ENCODE data around the gene EVI5L. TPM values are rescaled to one million over a fixed set of nuclear protein-coding genes. Genes with fewer than 3 reads are reported as not detected.

Gene EVI5L
- total RNA-seq, 1 experiment from 2014 or later: 6.4 TPM

DNA sequence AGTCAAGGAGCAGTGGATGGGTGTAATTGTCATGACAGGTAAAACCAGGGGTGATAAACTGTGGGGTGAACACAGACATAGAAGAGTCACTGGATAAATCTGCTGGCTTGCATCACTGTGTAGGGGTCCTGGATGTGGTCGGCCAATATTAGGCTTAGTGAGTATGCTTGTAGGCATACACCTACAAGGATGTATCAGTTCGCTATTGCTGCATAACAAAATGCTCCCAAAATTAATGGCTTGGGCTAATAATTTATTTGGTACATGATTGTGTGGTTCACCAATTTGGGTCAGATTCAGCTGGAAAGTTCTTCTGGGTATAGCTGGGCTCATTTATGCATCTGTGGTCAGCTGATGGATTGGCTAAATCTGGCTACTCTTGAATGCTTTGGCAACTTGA lies 11.2 kb upstream of the EVI5L start:
- no peaks in the 10 kb centered on the region for H3K36me3 ChIP-seq (ENCODE audit: control insufficient read depth, insufficient read depth, low read length)
- in situ Hi-C loops (cut with HindIII; ENCODE audit: low pct_unique_long_range_greater_than_20kb, low sequenced_read_pairs): no loop called here
- H3K9me3 ChIP-seq (ENCODE audit: control insufficient read depth, insufficient read depth, low read depth, low read length): peaks cover 3% of the 10 kb centered on the region; the same call in 1 of the 2 replicates
- H3K4me1 ChIP-seq (ENCODE audit: control insufficient read depth, insufficient read depth, low read length): no peaks in the 10 kb centered on the region
- BruUV-seq (replicated peaks): no TSS peak
- no peaks in the 10 kb centered on the region for H3K27me3 ChIP-seq (ENCODE audit: control insufficient read depth, insufficient read depth, low read length)
- ChIA-PET POLR2A (no interaction called here), CTCF (interaction anchor here (0.7 kb wide), 1 partner anchor 39 kb away, joined by 3 read pairs; no protein-coding TSS in a partner anchor)
- TF ChIP-seq TCF7L2 (IDR thresholded peaks at IDR 0.05; ENCODE audit: low read depth, low read length): no peak
- no peak overlapping the region for H3K4me3 ChIP-seq (ENCODE audit: low read depth in 2 of 2, low read length in 2 of 2)
- ATAC-seq (no peak), DNase-seq (ENCODE audit: low read depth, low spot score) (no peak)
- no peak overlapping the region for H3K27ac ChIP-seq (ENCODE audit: low read length)
- intact Hi-C loops (cut with micrococcal nuclease; ENCODE audit: unreplicated experiment): no loop called here

DNA sequence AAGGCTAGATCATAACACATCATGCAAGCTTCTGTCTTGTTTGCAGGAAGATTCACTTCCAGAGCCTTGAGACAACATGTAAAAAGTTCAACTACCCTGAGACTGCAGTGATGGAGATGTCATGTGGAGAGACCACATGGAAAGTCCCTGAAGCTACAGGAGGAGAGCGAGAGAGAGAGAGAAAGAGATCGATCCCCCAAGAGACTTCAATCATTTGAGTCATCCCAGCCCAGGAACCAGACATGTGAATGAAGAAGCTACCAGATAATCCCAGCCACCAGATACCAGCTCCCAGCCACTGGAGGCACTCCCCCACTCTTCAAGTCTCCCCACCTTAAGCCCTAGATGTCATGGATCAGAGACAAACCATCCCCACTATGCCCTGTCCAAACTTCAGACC lies 10.7 kb upstream of the EVI5L start:
- H3K4me1 ChIP-seq (ENCODE audit: control insufficient read depth, insufficient read depth, low read length): no peaks in the 10 kb centered on the region
- no peak overlapping the region for H3K27ac ChIP-seq (ENCODE audit: low read length)
- ChIA-PET POLR2A (no interaction called here), CTCF (interaction anchor here (0.7 kb wide), 1 partner anchor 38 kb away, joined by 3 read pairs; no protein-coding TSS in a partner anchor)
- no peaks in the 10 kb centered on the region for H3K36me3 ChIP-seq (ENCODE audit: control insufficient read depth, insufficient read depth, low read length)
- TF ChIP-seq SIN3A (IDR thresholded peaks at IDR 0.05; ENCODE audit: borderline replicate concordance, insufficient read depth, low read depth, low read length): no peak
- TF ChIP-seq TCF7L2 (IDR thresholded peaks at IDR 0.05; ENCODE audit: low read depth, low read length): no peak
- TF ChIP-seq, protein P1, sequence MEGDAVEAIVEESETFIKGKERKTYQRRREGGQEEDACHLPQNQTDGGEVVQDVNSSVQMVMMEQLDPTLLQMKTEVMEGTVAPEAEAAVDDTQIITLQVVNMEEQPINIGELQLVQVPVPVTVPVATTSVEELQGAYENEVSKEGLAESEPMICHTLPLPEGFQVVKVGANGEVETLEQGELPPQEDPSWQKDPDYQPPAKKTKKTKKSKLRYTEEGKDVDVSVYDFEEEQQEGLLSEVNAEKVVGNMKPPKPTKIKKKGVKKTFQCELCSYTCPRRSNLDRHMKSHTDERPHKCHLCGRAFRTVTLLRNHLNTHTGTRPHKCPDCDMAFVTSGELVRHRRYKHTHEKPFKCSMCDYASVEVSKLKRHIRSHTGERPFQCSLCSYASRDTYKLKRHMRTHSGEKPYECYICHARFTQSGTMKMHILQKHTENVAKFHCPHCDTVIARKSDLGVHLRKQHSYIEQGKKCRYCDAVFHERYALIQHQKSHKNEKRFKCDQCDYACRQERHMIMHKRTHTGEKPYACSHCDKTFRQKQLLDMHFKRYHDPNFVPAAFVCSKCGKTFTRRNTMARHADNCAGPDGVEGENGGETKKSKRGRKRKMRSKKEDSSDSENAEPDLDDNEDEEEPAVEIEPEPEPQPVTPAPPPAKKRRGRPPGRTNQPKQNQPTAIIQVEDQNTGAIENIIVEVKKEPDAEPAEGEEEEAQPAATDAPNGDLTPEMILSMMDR (IDR thresholded peaks at IDR 0.05): no peak
- TF ChIP-seq, protein P2, sequence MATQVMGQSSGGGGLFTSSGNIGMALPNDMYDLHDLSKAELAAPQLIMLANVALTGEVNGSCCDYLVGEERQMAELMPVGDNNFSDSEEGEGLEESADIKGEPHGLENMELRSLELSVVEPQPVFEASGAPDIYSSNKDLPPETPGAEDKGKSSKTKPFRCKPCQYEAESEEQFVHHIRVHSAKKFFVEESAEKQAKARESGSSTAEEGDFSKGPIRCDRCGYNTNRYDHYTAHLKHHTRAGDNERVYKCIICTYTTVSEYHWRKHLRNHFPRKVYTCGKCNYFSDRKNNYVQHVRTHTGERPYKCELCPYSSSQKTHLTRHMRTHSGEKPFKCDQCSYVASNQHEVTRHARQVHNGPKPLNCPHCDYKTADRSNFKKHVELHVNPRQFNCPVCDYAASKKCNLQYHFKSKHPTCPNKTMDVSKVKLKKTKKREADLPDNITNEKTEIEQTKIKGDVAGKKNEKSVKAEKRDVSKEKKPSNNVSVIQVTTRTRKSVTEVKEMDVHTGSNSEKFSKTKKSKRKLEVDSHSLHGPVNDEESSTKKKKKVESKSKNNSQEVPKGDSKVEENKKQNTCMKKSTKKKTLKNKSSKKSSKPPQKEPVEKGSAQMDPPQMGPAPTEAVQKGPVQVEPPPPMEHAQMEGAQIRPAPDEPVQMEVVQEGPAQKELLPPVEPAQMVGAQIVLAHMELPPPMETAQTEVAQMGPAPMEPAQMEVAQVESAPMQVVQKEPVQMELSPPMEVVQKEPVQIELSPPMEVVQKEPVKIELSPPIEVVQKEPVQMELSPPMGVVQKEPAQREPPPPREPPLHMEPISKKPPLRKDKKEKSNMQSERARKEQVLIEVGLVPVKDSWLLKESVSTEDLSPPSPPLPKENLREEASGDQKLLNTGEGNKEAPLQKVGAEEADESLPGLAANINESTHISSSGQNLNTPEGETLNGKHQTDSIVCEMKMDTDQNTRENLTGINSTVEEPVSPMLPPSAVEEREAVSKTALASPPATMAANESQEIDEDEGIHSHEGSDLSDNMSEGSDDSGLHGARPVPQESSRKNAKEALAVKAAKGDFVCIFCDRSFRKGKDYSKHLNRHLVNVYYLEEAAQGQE (IDR thresholded peaks at IDR 0.05; ENCODE audit: insufficient read depth in 1 of 2, low read depth in 2 of 2, low read length in 1 of 2): no peak
- TF ChIP-seq POLR2AphosphoS5 (IDR thresholded peaks at IDR 0.05; ENCODE audit: low read depth, low read length): no peak
- ATAC-seq (no peak), DNase-seq (ENCODE audit: low read depth, low spot score) (no peak)
- no peaks in the 10 kb centered on the region for H3K27me3 ChIP-seq (ENCODE audit: control insufficient read depth, insufficient read depth, low read length)
- peaks cover 3% of the 10 kb centered on the region; the same call in 1 of the 2 replicates for H3K9me3 ChIP-seq (ENCODE audit: control insufficient read depth, insufficient read depth, low read depth, low read length)
- H3K4me3 ChIP-seq (ENCODE audit: low read depth in 2 of 2, low read length in 2 of 2): no peak overlapping the region
- in situ Hi-C loops (cut with HindIII; ENCODE audit: low pct_unique_long_range_greater_than_20kb, low sequenced_read_pairs) (no loop called here), intact Hi-C loops (cut with micrococcal nuclease; ENCODE audit: unreplicated experiment) (no loop called here)
- no TSS peak for BruUV-seq (replicated peaks)

DNA sequence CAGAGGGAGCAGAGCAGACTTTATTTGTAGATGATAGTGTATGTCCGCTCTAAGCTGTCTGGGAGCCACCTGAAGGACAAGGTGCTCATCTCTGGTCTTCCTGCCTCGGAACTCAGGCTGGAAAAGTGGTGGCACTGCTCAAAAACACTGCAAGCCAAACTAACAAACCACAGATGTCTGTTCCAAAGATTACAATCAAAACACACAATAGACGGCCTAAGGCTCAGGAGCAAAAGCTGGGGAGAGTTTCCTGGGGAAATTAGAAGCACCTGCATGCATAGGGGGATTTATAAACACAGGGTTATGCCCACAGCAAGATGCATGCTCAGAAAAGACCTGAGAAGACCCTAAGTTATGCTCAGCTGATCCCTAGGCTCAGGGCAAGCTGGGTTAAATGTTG lies 9.4 kb upstream of the EVI5L start:
- no peaks in the 10 kb centered on the region for H3K36me3 ChIP-seq (ENCODE audit: control insufficient read depth, insufficient read depth, low read length)
- DNase-seq (ENCODE audit: low read depth, low spot score) (no peak), ATAC-seq (no peak)
- in situ Hi-C loops (cut with HindIII; ENCODE audit: low pct_unique_long_range_greater_than_20kb, low sequenced_read_pairs) (no loop called here), intact Hi-C loops (cut with micrococcal nuclease; ENCODE audit: unreplicated experiment) (no loop called here)
- peaks cover 3% of the 10 kb centered on the region; the same call in 1 of the 2 replicates for H3K9me3 ChIP-seq (ENCODE audit: control insufficient read depth, insufficient read depth, low read depth, low read length)
- no TSS peak for BruUV-seq (replicated peaks)
- H3K4me1 ChIP-seq (ENCODE audit: control insufficient read depth, insufficient read depth, low read length): no peaks in the 10 kb centered on the region
- ChIA-PET POLR2A (no interaction called here), CTCF (no interaction called here)
- no peaks in the 10 kb centered on the region for H3K27me3 ChIP-seq (ENCODE audit: control insufficient read depth, insufficient read depth, low read length)
- no peak overlapping the region for H3K27ac ChIP-seq (ENCODE audit: low read length)
- no peak overlapping the region for H3K4me3 ChIP-seq (ENCODE audit: low read depth in 2 of 2, low read length in 2 of 2)
- TF ChIP-seq SIN3A (IDR thresholded peaks at IDR 0.05; ENCODE audit: borderline replicate concordance, insufficient read depth, low read depth, low read length) (no peak), TCF7L2 (IDR thresholded peaks at IDR 0.05; ENCODE audit: low read depth, low read length) (no peak), POLR2AphosphoS5 (IDR thresholded peaks at IDR 0.05; ENCODE audit: low read depth, low read length) (no peak)
- TF ChIP-seq, protein P2 (IDR thresholded peaks at IDR 0.05; ENCODE audit: insufficient read depth in 1 of 2, low read depth in 2 of 2, low read length in 1 of 2): no peak
- TF ChIP-seq, protein P1 (IDR thresholded peaks at IDR 0.05): no peak

Data from Panc1 (cell line).